ENCODE measurements around the gene BAD.
"Not testable (repeated sequence)": the region's sequence is repeated elsewhere in the genome, so short reads cannot be mapped to it uniquely, and the experiment has no call there.

Gene BAD

DNA sequence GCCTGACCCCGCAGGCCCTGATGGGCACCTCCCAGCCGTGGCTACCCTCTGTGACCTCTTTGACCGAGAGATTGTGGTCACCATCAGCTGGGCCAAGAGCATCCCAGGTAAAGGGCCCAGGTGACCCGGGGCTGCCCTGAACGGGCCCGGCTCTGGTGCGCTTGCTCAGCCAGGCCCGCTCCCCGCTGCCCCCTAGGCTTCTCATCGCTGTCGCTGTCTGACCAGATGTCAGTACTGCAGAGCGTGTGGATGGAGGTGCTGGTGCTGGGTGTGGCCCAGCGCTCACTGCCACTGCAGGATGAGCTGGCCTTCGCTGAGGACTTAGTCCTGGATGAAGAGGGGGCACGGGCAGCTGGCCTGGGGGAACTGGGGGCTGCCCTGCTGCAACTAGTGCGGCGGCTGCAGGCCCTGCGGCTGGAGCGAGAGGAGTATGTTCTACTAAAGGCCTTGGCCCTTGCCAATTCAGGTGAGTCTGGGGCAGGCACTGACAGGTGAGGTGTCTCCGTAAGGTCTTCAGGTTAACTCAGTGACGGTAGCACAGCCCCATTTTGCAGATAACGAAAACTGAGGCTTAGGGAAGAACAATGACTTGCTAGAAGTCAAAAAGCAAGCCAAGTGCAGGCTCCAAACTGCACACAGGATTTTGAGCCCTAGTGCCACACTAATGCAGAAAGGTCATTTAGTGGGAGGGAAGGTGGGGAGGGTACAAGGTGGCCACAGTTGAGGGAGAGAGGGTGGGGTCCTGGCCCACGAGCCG is 30.5 kb upstream of the BAD start:
- no peak for DNase-seq (ENCODE audit: low read depth, low spot score)

- DNase-seq (ENCODE audit: low read depth, low spot score), result peak; percentile 42
Observed at GRCh38 chr11:64314146-64314804, 29.8 kb upstream of the BAD start.

- no peak for DNase-seq (ENCODE audit: low read depth, low spot score)
Observed at GRCh38 chr11:64313491-64314145, 29.2 kb upstream of the BAD start.

DNA sequence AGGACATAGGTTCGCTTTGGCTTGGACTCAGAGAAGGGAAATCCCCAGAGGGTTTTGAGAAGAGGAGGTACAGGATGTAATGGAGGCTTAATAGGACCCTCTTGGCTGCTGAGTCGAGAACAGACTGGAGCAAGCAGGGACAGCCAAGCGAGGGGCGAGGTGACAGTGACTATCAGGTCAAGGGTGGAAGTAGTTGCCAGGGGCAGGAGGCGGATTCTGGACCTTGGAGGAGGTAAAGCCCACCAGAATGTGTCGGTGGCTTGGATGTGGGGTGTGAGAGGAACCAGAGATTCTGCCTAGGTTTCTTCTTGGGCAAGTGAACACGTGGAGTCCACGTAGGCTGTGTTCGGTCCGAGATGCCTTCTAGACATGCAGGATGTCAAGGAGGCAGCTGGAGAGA is 28.5 kb upstream of the BAD start:
- no peak for DNase-seq (ENCODE audit: low read depth, low spot score)

- not testable (repeated sequence) for DNase-seq (ENCODE audit: low read depth, low spot score)
Observed at GRCh38 chr11:64307795-64308194, 23.3 kb upstream of the BAD start.

- no peak for DNase-seq (ENCODE audit: low read depth, low spot score)
Observed at GRCh38 chr11:64306876-64307622, 22.6 kb upstream of the BAD start.

GRCh38 chr11:64306563-64306875 is 22.1 kb upstream of the BAD start:
- DNase-seq (ENCODE audit: low read depth, low spot score), result no peak

DNA sequence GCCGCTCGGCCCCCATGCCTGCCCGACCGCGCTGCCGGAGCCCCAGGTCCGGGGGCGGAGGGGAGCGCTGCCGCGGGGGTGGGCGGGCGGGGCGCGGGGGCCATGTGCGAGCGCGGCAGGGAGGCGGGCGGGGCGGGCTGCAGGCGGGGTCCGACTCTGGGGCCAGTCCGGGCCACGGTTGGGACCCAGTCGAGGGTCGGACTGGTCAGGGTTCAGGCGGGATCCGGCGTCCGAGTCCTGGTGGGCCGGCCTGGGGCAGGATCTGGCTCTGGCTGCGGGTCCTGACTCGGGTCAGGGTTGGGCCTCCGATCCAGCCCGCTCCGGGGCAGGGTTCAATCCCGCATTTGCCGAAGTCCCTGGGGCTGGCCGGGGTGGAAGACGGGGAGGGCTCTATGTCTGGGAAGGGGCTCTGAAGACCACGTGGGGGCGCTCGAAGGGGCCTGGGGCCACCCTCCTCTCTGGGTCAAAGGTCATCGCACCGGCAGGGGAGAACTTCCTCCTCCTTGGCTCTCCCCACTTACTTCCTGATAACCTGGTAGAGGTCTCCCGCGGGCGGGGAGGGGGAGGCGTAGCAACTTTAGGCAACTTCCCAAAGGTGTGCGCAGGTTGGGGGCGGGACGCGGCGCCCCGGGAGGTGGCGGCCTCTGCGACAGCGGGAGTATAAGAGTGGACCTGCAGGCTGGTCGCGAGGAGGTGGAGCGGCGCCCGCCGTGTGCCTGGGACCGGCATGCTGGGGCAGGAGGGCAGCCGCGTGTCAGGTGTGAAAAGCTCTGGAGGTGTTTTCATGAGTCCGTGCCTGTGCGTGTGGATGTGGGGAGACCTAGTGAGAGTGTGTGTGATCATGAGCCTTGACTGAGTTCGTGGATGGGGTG is 21.5 kb upstream of the BAD start:
- peak; percentile 92 for DNase-seq (ENCODE audit: low read depth, low spot score)

DNA sequence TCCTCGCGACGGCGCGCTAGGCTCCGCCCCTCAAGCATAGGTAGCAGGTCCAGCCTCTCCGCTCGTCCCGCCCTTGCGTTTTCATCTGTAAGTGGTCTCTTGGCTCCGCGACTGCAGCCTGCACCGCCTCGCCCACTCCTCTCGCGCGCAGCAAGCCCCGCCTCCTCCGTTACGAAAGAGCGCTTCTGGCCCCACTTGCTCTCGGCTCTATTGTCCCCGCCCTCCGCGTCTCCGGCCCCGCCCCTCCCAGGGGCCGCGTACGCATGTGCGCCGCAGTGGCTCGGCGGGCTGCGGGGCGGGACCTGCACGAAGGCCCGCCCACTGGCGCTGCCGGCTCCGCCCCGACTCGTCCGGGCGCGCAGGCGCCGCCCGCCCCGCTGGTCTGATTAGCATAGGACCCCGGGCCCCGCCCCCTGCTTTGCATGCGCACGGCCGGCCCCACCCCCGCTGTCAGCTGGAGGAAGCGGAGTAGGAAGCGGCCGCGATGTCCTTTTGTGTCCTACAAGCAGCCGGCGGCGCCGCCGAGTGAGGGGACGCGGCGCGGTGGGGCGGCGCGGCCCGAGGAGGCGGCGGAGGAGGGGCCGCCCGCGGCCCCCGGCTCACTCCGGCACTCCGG is 20.7 kb upstream of the BAD start, which contains the start of gene ESRRA:
Gene ESRRA (plus strand): TSS at position 450 of the 616 bp plus-strand sequence. CDS start 1,656 bp downstream, outside the sequence.
- DNase-seq (ENCODE audit: low read depth, low spot score), result peak; percentile 100

- peak; percentile 97 for DNase-seq (ENCODE audit: low read depth, low spot score)
Observed at GRCh38 chr11:64304316-64305072, 20.0 kb upstream of the BAD start.

GRCh38 chr11:64304032-64304315 is 19.5 kb upstream of the BAD start:
- DNase-seq (ENCODE audit: low read depth, low spot score), result no peak

GRCh38 chr11:64303109-64304031 is 18.9 kb upstream of the BAD start:
- DNase-seq (ENCODE audit: low read depth, low spot score), result no peak

- no peak for DNase-seq (ENCODE audit: low read depth, low spot score)
Observed at GRCh38 chr11:64299847-64300648, 15.6 kb upstream of the BAD start, which contains the start of gene CATSPERZ. Gene CATSPERZ, plus strand, starts transcription at chr11:64300358. Its CDS starts 53 bp downstream, at chr11:64300411.

DNA sequence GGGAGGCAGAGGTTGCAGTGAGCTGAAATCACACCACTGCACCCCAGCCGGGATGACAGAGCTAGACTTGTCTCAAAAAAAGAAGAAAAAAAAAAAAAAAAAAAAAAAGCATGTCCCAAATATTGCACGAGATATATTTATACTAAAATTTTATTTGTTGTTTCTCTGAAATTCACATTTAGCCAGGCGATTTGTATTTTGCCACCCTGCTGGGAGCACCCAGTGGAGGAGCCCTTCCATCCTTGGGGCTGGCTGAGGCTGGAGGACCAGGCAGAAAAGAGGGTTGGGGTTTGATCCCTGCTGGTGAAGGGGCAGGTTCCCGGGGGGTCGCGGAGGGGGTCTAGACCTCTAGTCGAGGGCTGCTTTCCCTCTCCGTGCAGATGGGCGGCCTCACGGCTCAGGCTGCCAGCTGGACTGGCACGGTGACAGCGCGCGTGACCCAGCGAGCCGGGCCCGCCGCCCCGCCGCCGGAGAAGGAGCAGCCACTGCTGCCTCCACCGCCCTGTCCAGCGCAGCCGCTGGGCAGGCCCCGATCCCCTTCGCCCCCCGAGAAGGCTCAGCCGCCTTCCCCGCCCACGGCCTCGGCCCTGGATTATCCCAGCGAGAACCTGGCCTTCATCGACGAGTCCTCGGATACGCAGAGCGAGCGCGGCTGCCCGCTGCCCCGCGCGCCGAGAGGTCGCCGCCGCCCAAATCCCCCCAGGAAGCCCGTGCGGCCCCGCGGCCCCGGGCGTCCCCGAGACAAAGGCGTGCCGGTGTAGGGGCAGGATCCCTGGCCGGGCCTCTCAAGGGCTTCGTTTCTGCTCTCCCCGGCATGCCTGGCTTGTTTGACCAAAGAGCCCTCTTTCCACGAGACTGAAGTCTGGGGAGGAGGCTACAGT is 14.7 kb upstream of the BAD start:
- peak; percentile 20 for DNase-seq (ENCODE audit: low read depth, low spot score)

DNA sequence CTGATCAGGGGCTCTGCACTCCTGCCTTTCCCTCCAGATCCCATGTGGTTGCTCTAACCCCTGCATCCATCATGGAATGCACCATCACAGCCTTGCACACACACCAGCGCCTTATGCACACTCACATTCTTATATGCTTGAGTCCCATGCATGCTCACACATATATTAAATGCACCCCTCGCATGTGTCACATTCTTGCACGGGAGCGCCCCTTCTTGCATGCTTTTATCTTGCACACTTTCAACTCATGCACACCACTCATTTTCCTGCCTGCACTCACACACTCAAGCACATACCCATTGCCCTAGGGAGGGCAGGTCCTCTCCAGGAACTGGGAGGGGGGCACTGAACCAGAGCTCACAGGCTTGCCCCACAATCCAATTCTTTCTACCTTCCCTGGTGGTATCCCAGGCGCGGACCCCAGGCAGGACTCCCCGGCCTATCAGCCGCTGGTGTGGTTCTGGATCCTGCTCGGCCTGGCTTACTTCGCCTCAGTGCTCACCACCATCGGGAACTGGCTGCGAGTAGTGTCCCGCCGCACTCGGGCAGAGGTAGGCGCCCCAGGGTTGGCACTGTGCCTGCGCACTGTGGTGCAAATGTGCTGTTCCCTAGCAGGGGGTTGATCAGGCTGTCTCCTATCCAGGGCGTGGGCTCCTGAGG is 13.4 kb upstream of the BAD start:
- DNase-seq (ENCODE audit: low read depth, low spot score), result no peak

Measured in ELF-1 (cell line).